ENCODE measurements around the gene GNG2. TPM values are rescaled to one million over a fixed set of nuclear protein-coding genes. Genes with fewer than 3 reads are reported as not detected.

GNG2 gene
- total and polyA plus RNA-seq, 5 donors = 6.7 to 18.2 (median 14.3) TPM

DNA sequence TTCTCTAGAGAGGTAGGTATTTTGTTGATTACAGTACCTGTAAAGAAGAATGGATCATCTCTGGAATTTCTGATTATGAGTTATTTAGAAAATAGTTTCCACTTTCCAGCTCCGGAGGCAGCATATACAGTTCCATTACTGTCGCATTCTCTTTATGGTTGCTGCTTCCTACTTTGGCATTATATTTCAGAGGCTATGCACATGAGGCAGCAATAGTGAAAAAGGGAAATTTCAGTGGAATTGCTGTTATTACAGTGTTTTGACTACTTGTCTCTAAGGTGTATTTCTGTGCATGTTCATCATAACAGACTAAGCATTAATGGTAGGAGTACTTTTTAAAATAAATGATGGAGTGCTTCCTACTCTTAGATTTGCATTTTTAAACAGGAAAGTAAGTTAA is 10.2 kb downstream of the GNG2 start:
- Histone ChIP-seq H3K27ac (ENCODE audit: low read length) (no peak overlapping the region), H3K4me3 (ENCODE audit: low read length) (no peak overlapping the region), H3K9me3 (ENCODE audit: control insufficient read depth, low read length) (no peaks in the 10 kb centered on the region), H3K27me3 (ENCODE audit: control insufficient read depth, insufficient read depth) (no peaks in the 10 kb centered on the region), H3K4me1 (ENCODE audit: control insufficient read depth, insufficient read depth, low read length) (no peaks in the 10 kb centered on the region)
- intact Hi-C loops (cut with DNase I) = loop anchor here in 1 of 4 donors (10.0 kb wide), 1 partner anchor 104 kb away; no protein-coding TSS in a partner anchor
- no peak for DNase-seq
- ATAC-seq = no peak
- WGBS = 76% methylated on average over 2 of the region's 2 CpGs

DNA sequence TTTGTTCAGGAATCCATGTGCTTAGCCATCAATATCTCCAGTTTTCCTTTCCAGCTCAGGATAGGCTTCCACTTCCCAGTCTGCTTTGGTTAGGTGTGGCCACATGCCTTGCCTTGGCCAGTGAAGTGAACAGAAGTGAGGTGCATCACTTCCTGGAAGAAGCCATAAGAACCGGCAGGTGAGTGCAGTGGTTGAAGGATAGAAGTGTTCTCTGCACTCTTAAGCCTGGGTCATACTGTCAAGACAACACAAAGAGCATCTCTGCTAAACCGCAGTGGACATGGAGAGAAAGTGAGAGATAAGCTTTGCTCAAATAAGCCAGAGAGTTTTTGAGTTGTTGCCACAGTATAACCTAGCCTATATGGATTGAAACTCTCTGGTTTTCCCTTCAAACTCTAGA is 11.4 kb downstream of the GNG2 start:
- H3K4me3 ChIP-seq (ENCODE audit: low read length) = no peak overlapping the region
- DNase-seq (no peak), ATAC-seq (no peak)
- no peak overlapping the region for H3K27ac ChIP-seq (ENCODE audit: low read length)
- intact Hi-C loops (cut with DNase I) = loop anchor here in 1 of 4 donors (10.0 kb wide), 1 partner anchor 103 kb away; no protein-coding TSS in a partner anchor
- WGBS = 68% methylated on average over 2 of the region's 2 CpGs
- H3K4me1 ChIP-seq (ENCODE audit: control insufficient read depth, insufficient read depth, low read length) = no peaks in the 10 kb centered on the region
- H3K27me3 ChIP-seq (ENCODE audit: control insufficient read depth, insufficient read depth) = no peaks in the 10 kb centered on the region
- no peaks in the 10 kb centered on the region for H3K9me3 ChIP-seq (ENCODE audit: control insufficient read depth, low read length)

DNA sequence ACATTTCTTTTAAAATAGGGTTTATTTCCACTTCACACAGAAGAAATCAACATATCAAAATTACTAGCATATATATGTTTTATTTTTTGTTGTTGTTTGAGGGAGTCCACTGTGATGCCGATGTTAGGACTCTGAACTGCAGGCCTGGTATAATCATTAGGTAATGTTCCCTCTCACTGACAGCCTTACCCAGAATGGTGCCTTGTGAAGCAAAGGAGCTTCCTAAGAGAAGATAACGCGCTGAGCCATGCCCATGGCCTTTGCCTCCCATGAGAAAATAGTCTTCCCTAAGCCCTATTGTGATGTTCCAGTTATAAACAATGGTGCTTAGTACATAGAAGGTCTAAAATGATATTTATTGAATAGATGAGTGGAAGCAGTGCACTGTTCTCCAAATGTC is 12.0 kb downstream of the GNG2 start:
- Histone ChIP-seq H3K4me1 (ENCODE audit: control insufficient read depth, insufficient read depth, low read length) (no peaks in the 10 kb centered on the region), H3K9me3 (ENCODE audit: control insufficient read depth, low read length) (no peaks in the 10 kb centered on the region), H3K27me3 (ENCODE audit: control insufficient read depth, insufficient read depth) (no peaks in the 10 kb centered on the region), H3K4me3 (ENCODE audit: low read length) (no peak overlapping the region), H3K27ac (ENCODE audit: low read length) (no peak overlapping the region)
- WGBS = 37% methylated on average over 3 of the region's 3 CpGs
- DNase-seq (no peak), ATAC-seq (no peak)
- intact Hi-C loops (cut with DNase I) = loop anchor here in 1 of 4 donors (10.0 kb wide), 1 partner anchor 102 kb away; no protein-coding TSS in a partner anchor

DNA sequence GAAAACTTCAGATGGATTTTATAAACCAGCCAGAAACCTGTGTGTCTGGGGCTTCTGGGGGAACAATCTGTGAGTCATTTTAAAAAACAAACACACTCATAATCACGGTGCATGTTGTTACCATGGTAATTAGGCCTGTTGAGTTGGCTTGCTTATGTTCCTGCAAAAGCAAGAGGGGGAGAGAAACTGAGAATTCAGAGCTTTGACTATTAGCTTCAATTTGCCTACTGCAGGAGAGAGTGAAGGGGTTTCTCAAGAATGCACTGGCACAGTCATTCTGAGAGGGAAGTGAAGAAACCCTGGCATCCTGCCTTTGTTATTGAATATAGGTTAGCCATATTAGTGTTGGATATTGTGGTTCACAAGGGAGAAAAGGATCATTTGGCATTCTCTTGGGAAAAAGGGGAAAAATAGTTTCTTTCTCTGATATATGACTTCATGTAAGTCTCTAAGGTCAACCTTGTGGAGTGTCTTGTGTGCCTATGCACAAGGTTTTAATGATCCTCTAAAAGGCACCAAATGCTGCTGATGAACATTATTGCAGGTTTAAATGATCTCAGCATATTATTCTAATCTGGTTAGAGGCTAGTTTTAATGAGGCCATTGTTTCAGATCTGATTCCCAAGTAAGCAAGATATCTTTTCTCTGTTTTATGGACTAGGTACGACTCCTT is 12.9 kb downstream of the GNG2 start:
- Histone ChIP-seq H3K27me3 (ENCODE audit: control insufficient read depth, insufficient read depth) (no peaks in the 10 kb centered on the region), H3K9me3 (ENCODE audit: control insufficient read depth, low read length) (no peaks in the 10 kb centered on the region), H3K4me1 (ENCODE audit: control insufficient read depth, insufficient read depth, low read length) (no peaks in the 10 kb centered on the region), H3K27ac (ENCODE audit: low read length) (no peak overlapping the region), H3K4me3 (ENCODE audit: low read length) (no peak overlapping the region)
- DNase-seq = no peak
- intact Hi-C loops (cut with DNase I) = loop anchor here in 1 of 4 donors (10.0 kb wide), 1 partner anchor 101 kb away; no protein-coding TSS in a partner anchor
- 39% methylated on average over 2 of the region's 2 CpGs for WGBS
- peak; percentile 55 to 58 for ATAC-seq

DNA sequence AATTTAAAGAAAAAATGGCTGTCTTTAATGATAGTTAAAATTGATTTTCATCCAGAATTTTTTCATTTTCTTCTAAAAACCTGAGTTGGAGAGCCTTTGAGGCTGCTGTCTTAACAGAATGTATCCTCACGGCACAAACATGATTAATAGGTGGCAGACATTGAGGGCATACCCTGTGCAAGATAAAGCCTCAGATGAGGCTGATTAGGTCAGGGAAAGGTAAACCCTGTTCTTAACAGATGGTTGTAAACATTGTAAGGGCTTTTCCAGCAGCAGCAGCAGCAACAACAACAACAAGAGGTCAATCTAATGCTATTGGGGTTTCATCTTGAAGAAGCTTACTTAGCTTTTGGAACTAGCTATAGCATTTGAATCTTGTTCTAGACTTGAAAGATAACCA is 17.4 kb downstream of the GNG2 start:
- H3K27ac ChIP-seq (ENCODE audit: low read length) = no peak overlapping the region
- ATAC-seq (no peak), DNase-seq (no peak)
- intact Hi-C loops (cut with DNase I) = loop anchor here in 1 of 4 donors (10.0 kb wide), 1 partner anchor 97 kb away; no protein-coding TSS in a partner anchor
- H3K27me3 ChIP-seq (ENCODE audit: control insufficient read depth, insufficient read depth) = no peaks in the 10 kb centered on the region
- no peaks in the 10 kb centered on the region for H3K9me3 ChIP-seq (ENCODE audit: control insufficient read depth, low read length)
- WGBS = 84% methylated on average over 1 of the region's 1 CpG
- no peak overlapping the region for H3K4me3 ChIP-seq (ENCODE audit: low read length)
- peaks cover 3% of the 10 kb centered on the region for H3K4me1 ChIP-seq (ENCODE audit: control insufficient read depth, insufficient read depth, low read length)

DNA sequence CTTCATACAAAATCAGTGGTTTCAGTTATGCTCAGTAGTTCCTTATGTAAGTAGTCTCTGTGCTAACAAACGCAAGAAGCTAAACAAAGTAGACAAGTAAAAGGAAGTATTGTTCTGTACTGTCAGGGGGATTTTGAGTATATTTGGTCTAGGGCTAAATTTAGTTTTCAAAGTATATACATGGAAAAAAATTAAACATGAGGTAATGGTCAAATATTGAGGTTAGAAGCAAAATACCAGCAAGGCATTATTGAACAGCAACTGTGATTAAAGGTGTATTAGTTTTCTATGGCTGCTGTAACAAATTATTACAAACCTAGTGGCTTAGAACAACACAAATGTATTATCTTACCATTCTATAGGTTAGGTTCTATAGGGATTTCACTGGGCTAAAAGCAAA is 18.8 kb downstream of the GNG2 start:
- Histone ChIP-seq H3K4me3 (ENCODE audit: low read length) (no peak overlapping the region), H3K4me1 (ENCODE audit: control insufficient read depth, insufficient read depth, low read length) (peaks cover 3% of the 10 kb centered on the region), H3K27me3 (ENCODE audit: control insufficient read depth, insufficient read depth) (no peaks in the 10 kb centered on the region), H3K27ac (ENCODE audit: low read length) (no peak overlapping the region), H3K9me3 (ENCODE audit: control insufficient read depth, low read length) (no peaks in the 10 kb centered on the region)
- intact Hi-C loops (cut with DNase I) = loop anchor here in 1 of 4 donors (10.0 kb wide), 1 partner anchor 96 kb away; no protein-coding TSS in a partner anchor
- ATAC-seq (no peak), DNase-seq (no peak)
- 72% methylated on average over 1 of the region's 1 CpG for WGBS

DNA sequence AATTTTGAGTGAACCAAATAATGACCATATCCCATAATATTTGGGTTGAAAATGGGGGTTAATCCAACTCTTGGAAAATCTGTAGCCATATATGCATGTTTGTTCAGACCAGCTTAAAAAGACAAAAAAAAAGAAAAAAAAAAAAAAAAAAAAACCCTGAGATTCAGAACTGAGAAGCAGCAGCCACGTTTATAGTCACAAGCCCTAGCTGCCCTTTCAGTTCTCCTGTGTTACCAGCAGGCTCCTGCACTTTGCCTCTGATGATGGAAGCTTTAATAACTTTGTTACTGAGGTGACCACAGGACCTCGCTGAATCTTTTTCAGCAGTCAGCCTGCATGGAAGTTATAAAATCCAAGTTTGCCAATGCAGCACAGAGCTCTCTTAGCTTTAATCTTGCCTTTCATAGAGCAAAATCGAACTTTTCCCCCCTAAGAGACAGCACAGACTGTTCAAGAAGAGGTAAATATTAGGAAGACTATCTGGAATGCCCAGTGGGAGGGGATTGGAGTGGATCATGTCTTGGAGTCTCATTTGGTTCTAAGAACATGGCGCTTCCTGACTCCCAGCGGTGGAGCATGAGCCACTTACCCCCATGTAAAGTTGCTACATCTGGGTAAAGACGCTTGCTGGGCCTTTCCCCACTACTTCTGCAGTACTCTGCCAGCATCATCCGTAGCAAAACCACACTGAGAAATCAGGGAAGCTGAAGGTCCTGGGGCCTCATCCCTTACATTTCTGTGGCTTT is 20.6 kb downstream of the GNG2 start:
- 66% methylated on average over 7 of the region's 7 CpGs for WGBS
- ATAC-seq (peak; percentile 29 to 41), DNase-seq (peak in 2 of 3 donors; percentile 17 to 60)
- H3K27me3 ChIP-seq (ENCODE audit: control insufficient read depth, insufficient read depth) = no peaks in the 10 kb centered on the region
- H3K4me3 ChIP-seq (ENCODE audit: low read length) = no peak overlapping the region
- intact Hi-C loops (cut with DNase I) = no loop called here
- H3K9me3 ChIP-seq (ENCODE audit: control insufficient read depth, low read length) = no peaks in the 10 kb centered on the region
- peak overlapping the region; percentile 52 for H3K27ac ChIP-seq (ENCODE audit: low read length)
- peaks cover 5% of the 10 kb centered on the region for H3K4me1 ChIP-seq (ENCODE audit: control insufficient read depth, insufficient read depth, low read length)

DNA sequence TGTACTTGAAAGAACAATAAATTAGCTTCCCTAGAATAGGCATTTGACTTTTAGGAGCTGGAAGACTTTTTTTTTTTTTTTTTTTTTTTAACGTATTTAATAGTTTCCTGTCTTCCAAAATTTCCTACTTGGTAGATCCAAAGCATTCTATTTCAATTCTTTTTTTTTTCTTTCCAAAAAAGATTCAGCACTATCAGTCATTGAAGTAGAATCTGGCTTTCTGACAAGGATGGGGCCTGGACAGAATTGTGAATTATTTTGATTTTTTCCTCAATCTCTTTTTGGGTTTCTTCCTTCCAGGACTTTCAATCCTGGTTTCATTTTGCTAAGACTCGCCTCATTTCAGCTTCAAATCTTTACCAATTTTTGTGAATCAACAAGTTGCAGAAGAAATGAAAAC is 21.2 kb downstream of the GNG2 start:
- DNase-seq = no peak

DNA sequence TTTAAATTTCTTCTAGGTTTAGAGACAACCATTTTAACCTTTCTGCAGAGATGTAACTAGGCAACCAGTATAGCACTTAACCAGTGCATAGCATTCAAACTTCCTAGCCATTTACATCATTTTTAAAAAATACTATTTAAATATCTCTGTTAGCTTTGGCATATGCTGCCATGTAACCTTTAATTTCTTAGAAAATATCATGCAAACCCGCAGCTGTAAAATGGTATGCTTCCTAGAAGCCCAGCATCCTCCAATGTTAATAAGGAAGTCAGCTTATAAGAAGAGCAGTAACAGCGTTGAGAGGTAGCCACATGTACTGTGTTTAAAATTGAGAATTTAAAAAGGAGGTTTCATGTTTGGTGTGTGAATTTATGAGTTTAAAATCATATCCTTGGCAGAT is 22.8 kb downstream of the GNG2 start:
- WGBS = 60% methylated on average over 2 of the region's 2 CpGs
- Histone ChIP-seq H3K27me3 (ENCODE audit: control insufficient read depth, insufficient read depth) (no peaks in the 10 kb centered on the region), H3K9me3 (ENCODE audit: control insufficient read depth, low read length) (no peaks in the 10 kb centered on the region), H3K27ac (ENCODE audit: low read length) (no peak overlapping the region), H3K4me1 (ENCODE audit: control insufficient read depth, insufficient read depth, low read length) (peaks cover 5% of the 10 kb centered on the region), H3K4me3 (ENCODE audit: low read length) (no peak overlapping the region)
- ATAC-seq (no peak), DNase-seq (no peak)
- intact Hi-C loops (cut with DNase I) = no loop called here

More for the DNA sequence above, 21.2 kb downstream of the GNG2 start:
- Histone ChIP-seq H3K27me3 (ENCODE audit: control insufficient read depth, insufficient read depth) (no peaks in the 10 kb centered on the region), H3K4me3 (ENCODE audit: low read length) (peak overlapping the region; percentile 40), H3K9me3 (ENCODE audit: control insufficient read depth, low read length) (no peaks in the 10 kb centered on the region), H3K4me1 (ENCODE audit: control insufficient read depth, insufficient read depth, low read length) (peaks cover 5% of the 10 kb centered on the region), H3K27ac (ENCODE audit: low read length) (no peak overlapping the region)
- 46% methylated on average over 2 of the region's 2 CpGs for WGBS
- intact Hi-C loops (cut with DNase I) = no loop called here
- no peak for ATAC-seq

DNA sequence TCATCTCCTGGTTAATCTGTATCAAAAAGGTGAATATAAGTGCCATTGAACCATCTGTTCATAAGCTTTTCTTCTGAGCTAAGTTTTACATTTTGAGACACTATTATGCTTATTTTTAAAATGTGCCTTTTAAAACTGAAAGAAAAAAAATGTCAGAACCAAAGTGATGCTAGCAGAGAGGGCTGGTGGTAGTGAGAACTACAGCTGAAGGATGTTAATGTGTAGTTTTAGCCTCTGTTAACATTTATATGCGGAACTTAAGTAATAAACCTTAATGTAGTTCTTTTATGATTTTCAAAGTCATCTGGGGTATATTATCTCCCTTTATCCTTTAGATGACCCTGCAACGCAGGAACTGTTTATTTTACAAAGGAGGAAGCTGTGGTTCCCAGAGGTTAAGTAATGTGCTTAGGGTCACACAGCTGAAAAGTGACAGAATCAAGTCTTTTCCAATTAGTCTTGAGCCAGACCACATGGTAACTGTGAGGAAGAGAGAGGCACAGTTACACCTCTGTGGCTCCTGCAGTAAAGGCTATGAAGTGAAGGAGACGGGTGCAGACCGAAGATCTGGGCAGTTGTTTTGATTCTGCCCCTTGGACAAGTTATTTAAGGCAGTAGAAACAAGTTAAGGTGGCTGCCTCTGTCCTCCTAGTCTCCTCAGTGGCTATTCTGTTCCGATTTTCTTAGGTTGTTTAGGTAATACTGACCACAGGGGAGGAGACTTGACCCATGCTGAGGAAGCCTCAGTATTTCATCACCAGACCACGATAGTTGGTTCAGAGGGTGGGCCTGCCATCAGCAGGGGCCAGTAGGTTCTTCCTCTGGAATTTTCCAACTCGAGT is 23.9 kb downstream of the GNG2 start:
- DNase-seq (no peak), ATAC-seq (peak; percentile 64 to 72)
- intact Hi-C loops (cut with DNase I) = no loop called here
- peaks cover 5% of the 10 kb centered on the region for H3K4me1 ChIP-seq (ENCODE audit: control insufficient read depth, insufficient read depth, low read length)
- 41% methylated on average over 7 of the region's 7 CpGs for WGBS
- no peak overlapping the region for H3K27ac ChIP-seq (ENCODE audit: low read length)
- no peaks in the 10 kb centered on the region for H3K9me3 ChIP-seq (ENCODE audit: control insufficient read depth, low read length)
- no peak overlapping the region for H3K4me3 ChIP-seq (ENCODE audit: low read length)
- no peaks in the 10 kb centered on the region for H3K27me3 ChIP-seq (ENCODE audit: control insufficient read depth, insufficient read depth)

Data from right cardiac atrium (tissue), 5 donors.